NCI-H2196 (cell line): ENCODE results near the gene EXPH5.
A peak's percentile ranks its signal among the peaks of the same experiment; 100 is the strongest.
"Not testable (repeated sequence)": the region's sequence is repeated elsewhere in the genome, so short reads cannot be mapped to it uniquely, and the experiment has no call there.

Experiments used
- DNase-seq: peaks from one replicate; lab custom pipeline; 2025; ENCODE audit not compliant: unreplicated experiment; lab: John Stamatoyannopoulos, UW

The EXPH5 gene

DNA sequence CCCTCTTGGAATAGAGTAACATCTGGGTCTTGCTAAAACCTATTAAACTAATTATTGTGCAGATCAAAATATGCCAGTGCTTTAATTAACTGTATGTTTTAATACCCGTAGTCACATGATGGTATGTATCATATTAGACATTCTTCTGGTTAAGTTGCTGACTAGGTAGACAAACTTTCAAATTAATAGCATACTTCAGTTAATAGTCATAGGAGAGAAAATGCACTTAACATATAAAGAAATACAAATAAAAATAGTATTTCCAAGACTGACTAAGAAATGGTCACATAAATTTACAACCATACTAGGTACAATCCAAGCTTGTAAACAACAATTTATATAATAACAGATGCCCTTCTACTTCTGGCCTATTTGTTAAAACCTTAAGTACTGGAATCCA, 7.6 kb upstream of the EXPH5 start:
- DNase-seq, result no peak

DNA sequence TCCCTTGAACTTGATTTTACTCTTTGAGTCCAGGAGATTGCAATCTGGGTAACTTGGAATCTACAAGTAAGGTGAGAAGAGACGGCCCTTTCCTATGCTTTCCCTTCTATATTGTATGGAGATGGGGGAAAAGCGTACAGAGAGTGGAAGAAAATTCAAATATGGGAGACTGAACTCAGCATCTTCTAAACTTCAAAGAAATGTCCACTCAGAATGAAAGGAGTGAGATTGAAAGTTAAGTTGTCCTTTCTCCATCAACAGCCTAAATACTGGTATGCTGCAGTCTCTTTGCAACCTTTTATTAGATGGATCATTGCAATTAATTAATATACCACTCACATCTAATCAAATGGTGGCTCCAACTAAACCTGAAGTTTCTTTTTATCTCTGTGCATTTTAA, 6.4 kb upstream of the EXPH5 start:
- DNase-seq, result no peak

DNA sequence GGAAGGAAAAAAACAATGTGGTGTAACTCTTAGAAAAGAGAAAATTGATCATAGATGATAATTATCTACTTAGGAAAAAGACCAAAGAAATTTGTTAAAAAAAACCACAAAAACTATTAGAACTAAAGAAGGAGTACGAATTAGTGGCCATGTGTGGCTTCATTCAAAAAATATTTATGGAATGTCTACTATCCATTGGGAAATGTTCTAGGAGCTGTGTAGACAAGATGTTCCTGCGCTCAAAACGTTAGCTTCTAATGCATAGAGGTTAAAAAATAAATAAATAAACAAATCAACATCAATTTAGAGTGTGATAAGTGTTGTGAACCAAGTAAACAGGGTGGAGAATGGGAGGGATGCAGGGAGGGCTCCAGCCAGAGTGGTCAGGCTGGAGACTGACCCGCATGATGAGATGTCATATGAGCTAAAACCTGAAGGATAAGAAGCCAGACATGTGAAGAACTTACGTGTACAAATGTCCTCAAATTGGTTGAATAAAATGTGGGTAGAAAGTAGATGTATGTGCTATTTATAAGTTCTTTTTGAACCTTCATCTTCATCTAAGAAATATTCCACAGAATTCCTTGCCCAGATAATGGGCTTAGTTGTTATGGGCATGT, 4.3 kb upstream of the EXPH5 start:
- no peak for DNase-seq

DNA sequence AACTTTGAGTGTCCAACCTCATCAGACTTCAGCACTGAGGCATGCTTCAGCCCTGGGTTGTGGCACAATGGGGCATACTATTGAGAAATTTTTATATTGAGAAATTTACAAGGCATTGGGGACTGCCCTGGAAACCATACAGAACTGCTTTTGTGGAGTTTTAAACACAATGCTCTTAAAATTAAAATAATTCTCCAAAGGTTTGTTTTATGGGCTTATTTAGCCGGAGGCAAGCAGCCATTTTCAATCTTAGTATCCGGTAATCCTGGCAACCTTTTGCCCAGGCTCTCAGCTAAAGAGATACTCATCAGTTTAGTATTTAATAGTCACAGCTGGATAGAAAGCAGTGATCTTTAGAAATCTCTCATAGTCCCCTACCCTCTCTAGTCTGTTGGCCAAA, 3.1 kb upstream of the EXPH5 start:
- DNase-seq, result no peak

DNA sequence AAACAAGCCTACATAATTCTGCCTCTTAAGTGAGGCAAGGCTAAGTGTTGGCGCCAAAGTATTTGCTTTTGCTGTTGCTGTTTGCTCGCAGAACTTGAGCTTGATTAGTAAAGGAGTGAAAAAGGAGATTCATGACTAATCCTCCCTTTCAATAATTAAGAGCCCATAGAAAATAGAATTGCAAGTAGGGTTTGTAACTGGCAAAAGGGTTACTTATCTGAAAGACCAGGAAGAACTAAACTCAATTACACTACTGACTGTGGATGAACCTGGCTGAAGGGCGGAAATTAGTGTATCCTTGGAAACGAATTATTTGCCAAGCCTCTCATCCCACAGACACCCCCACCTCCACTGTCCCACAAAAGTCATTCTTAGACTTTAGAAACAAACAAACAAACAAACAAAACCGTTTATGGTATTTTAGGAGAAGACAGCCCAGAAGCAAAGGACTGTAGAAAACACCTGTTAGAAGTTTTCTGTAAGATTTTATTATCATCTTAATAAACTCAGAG, 411 bp upstream of the EXPH5 start:
- no peak for DNase-seq

DNA sequence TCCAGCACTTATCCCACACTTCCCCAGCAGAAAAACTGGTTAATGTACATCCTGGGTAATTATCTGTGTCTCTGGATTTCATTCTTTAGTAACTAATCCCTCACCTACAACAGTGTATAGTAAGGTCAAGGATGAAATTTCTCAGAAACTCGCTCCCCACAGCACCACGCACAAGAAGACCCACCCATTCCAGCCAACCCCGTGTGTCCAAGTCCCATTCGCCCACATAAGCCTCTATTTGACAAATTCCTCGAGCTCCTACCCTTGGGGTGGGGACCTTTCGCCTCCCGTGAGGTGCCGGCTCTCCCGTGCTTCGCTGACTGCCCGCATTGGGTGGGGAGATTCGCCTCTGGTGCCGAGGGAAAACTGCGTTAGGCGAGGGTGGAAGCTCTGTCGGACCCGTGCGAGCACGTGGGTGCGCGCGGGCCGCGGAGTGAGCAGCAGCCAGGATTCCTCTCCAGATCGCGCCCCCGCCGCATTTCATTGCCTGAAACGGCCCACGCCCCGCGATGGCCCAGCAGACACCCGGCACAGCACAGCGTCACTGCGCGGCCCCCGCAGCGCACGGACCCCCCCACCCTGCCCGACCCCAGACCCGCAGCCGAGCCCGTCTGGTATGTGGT, 866 bp downstream of the EXPH5 start:
- DNase-seq, result no peak

DNA sequence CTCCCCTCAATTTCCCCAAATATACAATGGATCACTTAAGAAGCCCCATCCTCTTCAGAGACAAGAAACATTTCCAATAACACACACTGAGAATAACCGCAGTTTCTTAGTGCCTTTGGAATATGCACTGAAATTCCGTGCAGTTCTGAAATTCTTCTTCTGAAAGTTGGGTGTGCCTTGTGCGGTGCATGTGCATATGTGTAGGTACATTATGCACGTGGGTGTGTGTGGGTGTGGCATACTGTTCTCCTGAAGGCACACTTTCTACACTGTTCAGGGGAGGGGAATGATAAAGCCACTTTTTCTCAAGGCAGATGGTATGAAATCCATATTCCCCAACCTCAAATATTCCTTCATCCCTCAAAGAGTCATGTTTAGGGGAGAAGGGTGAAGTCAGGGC, 1.7 kb downstream of the EXPH5 start:
- DNase-seq, result no peak

DNA sequence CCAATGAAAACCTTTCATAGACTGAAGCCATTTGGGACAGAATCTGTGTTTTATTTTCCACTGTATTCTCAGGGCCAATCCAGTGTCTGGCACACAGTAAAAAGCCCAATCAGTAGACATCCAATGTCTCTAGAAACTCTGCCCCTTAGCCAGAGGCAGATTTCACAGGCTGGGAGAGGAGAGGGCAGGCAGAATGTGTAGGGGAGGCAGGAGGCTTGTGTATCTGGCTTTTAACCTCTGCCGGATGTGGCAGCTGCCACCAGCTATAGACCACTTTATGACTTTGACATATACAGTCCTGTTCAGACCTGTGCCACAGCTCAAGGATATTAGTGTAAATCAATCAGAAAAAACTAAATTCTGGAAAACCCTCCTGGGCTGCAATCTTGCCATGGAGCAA, 4.4 kb downstream of the EXPH5 start:
- no peak for DNase-seq

DNA sequence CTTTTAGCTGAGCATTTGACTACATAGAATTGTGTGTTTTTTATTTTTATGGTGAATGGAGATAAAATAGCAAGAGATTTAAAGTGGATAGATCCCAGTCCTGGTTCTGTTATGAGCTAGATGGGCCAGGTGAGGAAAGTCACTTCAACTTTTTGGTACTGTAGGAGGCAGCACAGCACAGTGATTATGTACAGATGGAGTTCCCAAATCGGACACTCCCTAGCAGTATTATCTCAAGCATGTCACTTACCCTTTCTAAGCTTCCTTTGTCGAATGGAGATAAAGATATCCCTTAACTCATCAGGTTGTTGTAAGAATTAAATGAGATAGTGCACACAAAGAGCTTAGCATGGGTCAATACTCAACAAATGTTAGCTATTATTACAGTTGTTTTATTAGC, 5.3 kb downstream of the EXPH5 start:
- no peak for DNase-seq

DNA sequence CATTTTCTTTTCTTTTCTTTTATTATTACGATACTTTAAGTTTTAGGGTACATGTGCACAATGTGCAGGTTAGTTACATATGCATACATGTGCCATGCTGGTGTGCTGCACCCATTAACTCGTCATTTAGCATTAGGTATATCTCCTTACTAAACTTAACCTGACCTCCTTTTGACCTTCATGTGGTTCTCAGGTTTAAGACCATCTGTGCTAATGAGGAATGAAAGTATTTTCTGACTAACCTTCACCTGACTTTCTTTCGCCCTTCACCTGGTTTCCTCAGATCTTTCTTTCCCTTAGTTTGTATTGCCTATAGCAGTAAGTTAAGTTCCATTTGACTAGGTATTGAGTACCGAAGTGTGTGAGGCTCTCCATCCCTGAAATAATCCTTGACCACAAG, 6.5 kb downstream of the EXPH5 start:
- DNase-seq, result no peak

DNA sequence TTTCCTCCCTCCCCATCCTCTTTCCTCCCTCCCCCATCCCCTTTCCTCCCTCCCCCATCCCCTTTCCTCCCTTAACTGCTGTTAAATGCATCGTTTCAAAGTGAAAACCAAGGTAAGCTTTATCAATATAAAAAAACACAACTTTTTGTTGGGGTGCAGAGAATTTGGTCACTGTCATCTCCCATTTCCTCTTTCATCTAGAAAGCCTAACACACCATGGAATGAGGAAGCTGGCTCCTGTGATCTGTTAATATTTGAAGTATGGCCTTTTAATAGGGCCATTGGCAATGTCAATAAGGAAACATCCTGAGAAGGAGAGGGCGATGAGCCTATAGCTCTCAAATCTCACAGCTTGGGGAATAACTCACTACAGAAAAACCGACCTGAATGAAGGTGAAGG, 7.0 kb downstream of the EXPH5 start:
- peak; percentile 24 for DNase-seq

DNA sequence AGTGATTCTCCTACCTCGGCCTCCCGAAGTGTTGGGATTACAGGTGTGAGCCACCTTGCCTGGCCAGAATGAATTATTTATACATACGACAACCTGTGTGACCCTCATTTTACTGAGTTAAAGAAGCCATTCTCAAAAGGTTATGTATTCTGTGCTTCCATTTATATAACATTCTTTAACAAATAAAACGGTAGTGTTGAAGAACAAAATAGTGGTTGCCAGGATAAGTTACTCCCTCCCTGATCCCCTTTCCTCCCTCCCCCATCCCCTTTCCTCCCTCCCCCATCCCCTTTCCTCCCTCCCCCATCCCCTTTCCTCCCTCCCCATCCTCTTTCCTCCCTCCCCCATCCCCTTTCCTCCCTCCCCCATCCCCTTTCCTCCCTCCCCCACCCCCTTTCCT, 7.4 kb downstream of the EXPH5 start:
- DNase-seq, result not testable (repeated sequence)

DNA sequence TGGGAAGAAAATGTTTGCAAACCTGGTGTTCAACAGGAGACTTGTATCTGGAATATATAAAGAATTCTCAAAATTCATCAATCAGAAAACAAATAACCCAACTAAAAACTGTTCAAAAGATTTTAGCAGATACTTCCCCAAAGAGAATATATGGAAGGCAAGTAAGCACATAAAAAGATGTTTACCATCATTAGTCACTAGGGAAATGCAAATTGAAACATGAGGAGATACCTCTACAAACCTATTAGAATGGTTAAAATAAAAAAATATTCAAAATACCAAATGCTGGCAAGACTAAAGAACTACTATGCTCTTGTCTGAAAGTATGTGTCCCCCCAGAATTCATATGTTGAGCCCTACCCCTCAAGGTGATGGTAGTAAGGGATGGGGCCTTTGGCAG, 8.6 kb downstream of the EXPH5 start:
- DNase-seq, result no peak

DNA sequence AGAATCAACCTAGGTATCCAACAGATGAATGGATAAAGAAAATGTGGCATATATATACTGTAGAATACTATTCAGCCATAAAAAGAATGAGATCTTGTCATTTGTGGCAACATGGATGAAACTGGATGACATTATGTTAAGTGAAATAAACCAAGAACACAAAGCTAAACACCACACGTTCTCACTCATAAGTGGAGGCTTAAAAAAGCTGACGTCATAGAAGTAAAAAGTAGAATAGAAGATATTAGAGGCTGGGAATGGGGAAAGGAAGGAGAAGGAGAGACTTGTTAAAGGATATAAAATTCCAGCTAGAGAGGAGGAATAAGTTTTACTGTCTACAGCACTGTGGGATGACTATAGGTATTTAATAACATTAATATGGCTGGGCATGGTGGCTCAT, 12.9 kb downstream of the EXPH5 start:
- DNase-seq, result no peak

DNA sequence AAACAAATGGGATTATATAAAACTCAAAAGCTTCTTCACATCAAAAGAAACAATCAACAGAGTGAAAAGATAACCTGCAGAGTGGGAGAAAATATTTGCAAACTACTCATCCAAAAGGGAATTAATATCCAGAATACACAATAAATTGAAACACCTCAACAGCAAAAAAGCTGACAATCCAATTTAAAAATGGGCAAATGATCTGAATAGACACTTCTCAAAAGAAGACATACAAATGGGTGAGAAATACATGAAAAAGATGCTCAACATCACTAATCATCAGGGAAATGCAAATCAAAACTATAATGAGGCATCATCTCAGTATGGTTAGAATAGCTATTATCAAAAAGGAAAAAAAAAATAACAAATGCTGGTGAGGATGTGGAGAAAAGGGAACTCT, 13.5 kb downstream of the EXPH5 start:
- DNase-seq, result no peak

DNA sequence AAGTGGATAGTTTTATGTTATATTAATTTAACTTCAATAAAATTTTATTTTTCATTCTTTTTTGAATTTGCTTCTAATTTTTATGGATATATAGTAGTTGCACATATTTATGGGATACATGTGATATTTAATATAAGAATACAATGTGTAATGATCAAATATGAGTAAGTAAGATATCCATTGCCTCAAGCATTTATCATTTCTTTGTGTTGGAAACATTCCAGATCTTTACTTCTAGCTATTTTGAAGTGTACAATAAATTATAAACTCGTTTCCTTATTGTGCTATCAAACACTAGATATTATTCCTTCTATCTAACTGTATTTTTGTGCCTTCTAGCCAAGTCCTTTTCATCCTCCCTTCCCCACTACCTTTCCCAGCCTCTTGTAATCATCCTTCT, 17.0 kb downstream of the EXPH5 start:
- no peak for DNase-seq

DNA sequence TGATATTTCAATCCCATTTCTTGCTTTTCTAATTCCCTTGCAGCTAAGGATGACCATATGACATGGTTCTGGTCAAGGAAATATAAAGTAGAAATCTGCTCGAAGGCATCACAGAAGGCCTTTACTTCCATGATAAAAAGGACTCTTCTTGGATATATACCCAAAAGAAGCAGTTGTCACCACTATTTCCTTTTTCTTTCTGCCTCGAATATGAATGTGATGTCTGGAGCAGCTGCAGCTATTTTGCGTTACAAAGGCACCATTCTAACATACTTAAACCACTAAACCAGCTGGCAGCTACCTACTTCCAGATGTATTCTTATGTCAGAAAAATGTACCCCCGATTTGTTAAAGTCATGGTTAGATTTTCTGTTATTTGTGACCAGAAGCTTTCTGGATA, 18.9 kb downstream of the EXPH5 start:
- no peak for DNase-seq

DNA sequence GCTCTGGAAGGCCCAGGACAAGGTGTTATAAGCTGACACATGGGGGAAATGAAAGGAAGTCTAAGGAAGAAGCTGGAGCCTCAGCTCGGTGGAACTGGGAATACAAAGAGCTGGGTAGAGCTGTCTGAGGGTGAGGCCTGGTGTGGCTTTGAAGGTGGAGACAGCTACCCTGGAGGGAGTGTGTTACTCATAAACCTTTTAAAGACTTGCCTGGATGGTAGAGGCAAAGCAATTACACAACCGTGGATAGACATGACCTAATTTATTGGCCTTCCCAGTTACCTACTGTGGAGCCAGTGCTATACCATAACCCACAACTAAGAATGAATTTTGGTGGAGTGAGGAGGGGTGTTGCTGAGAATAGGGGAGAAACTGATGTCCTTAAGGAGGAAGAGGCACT, 22.6 kb downstream of the EXPH5 start:
- no peak for DNase-seq

DNA sequence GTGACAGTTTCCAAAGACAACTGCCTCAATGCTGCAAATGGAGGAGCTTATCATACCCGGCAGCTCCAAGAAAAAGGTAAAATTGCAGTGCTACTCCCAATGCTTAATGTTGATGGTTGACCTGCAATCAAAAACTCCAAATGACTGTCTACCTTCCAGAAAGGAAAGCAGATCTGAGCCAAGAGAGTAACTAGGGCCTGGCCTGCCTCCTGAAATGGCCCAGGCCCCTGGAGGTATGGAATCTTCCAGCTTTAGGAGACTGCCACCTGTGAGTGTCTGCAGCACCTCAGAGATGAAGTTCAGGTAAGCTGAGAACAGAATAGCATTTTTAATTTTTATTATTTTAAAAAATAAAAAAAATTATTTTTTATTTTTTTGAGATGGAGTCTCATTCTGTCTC, 23.7 kb downstream of the EXPH5 start:
- no peak for DNase-seq

DNA sequence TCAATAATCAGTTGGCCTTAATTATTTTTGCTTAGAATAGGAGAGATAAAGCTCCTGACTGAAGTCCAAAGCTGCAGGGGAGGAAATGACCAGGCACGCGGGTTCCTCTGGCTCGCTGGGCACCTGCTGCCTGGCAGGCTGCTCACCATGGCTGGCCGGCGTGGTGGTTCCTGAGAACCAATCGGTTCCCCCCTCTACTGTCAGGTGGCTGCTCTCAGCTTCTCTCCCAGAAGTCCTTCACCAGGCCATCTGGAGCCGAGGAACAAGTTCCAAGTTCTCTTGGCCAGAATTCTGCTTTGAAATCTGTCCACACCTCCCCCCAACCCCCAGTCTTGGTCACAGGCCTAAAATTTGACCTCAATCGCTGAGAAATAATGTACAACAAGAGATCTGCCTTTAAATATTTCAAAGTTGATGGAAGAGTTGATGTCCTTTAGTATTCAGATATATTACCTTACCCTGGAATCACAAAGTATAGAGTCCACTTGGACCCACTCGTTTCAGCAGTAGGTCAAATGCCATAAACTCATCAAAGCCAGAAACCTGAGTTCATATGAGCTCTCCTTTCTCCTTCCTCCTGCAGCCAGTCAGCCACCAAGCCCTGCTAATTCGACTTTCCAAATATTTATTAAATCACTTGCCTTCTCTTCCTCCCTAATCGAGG, 25.2 kb downstream of the EXPH5 start:
- DNase-seq, result peak; percentile 64

DNA sequence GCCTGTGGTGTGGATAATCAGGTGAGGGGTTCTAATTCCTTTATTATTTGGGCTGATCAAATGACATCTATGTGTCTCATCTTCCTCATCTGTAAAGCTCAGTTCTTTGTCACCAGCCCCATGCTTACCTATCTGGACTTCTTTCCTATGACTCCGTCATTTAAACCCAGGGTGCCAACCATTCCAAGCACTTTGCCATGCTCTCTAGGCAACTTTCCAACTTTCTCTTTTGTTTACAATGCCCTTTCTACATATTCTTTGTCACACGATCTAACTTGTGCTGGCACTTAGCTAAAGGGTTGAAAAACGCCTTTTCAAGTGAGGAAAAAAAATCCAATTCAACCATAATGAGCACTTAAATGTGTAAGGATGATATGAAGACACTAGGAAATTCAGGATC, 27.9 kb downstream of the EXPH5 start:
- DNase-seq, result peak; percentile 63

DNA sequence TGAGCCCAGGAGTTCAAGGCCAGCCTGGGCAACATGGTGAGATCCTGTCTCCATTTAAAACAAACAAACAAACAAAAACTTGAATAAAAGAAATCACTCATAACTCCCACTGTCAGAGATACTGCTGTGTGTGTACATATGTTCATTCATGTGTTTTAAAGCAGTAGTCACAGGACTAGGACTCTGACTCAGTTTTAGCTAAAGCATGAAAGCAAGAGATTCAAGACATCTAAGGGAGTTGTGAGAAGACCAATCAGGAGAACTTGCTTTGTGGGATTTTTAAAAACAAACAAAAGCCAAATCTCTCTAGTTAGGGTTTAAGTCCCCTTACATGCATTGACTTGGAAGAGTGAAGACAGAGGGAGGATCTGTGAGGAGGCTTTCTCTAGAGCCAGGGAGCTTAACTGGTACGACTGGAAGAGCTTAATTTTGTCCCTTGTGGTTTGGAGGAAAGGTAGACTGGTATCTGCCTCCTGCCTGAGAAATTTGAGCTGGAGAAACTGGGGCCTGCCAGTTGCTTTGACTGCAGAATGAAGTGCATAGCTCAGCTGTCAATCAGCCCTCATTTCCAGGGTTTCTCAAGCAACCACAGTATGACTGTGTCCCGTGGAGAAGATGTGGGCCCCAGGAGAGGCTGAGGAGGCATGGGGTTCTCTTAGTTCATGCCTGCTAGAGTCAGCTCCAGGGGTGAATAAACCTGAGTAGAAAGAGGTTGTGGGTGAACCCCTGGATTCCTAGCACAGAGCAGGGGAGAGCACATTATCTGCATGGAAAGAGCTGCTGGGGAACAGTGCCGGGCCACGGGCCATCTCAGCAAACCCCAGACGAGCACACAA, 30.6 kb downstream of the EXPH5 start:
- no peak for DNase-seq
